ENCODE data around the gene ACE.

DNA sequence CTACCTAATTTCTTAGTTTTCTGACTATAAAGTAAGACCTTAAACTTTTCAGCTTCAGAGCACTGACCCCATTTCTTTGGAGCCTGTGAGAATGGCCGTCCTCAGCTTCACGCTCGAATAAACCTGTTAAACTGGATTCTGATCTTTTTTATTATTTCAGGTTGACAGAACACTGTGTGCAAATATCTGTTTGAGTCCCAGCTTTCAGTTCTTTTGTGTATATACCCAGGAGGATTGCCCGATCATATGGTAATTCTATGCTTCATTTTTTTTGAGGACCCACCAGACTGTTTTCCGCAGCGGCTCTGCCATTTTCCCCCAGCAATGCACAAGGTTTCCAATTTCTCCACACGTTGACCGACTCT lies 26.5 kb downstream of the ACE start:
- no peak for TF ChIP-seq CTCF (IDR thresholded peaks at IDR 0.05; ENCODE audit: low read depth, low read length, missing input control)
- no peak for TF ChIP-seq TAF1 (conservative IDR thresholded peaks at IDR 0.05)
- no peak for TF ChIP-seq HNF4A (conservative IDR thresholded peaks at IDR 0.05)
- no peak for TF ChIP-seq JUND (IDR thresholded peaks at IDR 0.05)
- no peak for TF ChIP-seq EGR1 (IDR thresholded peaks at IDR 0.05; ENCODE audit: low read depth in 2 of 2)
- TF ChIP-seq YY1 (IDR thresholded peaks at IDR 0.05) = no peak
- no peak for TF ChIP-seq RXRA (IDR thresholded peaks at IDR 0.05)
- TF ChIP-seq SP1 (IDR thresholded peaks at IDR 0.05) = no peak
- no peak for TF ChIP-seq GABPA (IDR thresholded peaks at IDR 0.05 in 1 of 2, conservative IDR thresholded peaks at IDR 0.05 in 1 of 2)
- no peak for TF ChIP-seq ZBTB33 (IDR thresholded peaks at IDR 0.05)
- TF ChIP-seq RAD21 (IDR thresholded peaks at IDR 0.05) = no peak
- TF ChIP-seq, protein P1, sequence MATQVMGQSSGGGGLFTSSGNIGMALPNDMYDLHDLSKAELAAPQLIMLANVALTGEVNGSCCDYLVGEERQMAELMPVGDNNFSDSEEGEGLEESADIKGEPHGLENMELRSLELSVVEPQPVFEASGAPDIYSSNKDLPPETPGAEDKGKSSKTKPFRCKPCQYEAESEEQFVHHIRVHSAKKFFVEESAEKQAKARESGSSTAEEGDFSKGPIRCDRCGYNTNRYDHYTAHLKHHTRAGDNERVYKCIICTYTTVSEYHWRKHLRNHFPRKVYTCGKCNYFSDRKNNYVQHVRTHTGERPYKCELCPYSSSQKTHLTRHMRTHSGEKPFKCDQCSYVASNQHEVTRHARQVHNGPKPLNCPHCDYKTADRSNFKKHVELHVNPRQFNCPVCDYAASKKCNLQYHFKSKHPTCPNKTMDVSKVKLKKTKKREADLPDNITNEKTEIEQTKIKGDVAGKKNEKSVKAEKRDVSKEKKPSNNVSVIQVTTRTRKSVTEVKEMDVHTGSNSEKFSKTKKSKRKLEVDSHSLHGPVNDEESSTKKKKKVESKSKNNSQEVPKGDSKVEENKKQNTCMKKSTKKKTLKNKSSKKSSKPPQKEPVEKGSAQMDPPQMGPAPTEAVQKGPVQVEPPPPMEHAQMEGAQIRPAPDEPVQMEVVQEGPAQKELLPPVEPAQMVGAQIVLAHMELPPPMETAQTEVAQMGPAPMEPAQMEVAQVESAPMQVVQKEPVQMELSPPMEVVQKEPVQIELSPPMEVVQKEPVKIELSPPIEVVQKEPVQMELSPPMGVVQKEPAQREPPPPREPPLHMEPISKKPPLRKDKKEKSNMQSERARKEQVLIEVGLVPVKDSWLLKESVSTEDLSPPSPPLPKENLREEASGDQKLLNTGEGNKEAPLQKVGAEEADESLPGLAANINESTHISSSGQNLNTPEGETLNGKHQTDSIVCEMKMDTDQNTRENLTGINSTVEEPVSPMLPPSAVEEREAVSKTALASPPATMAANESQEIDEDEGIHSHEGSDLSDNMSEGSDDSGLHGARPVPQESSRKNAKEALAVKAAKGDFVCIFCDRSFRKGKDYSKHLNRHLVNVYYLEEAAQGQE (IDR thresholded peaks at IDR 0.05) = no peak
- TF ChIP-seq, protein P2, sequence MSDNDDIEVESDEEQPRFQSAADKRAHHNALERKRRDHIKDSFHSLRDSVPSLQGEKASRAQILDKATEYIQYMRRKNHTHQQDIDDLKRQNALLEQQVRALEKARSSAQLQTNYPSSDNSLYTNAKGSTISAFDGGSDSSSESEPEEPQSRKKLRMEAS (IDR thresholded peaks at IDR 0.05) = no peak
- TF ChIP-seq ATF3 (IDR thresholded peaks at IDR 0.05) = no peak
